NCI-H2227 (cell line): Measurements from ENCODE around the gene VEZT.

Source experiments
- DNase-seq: peaks from one replicate; lab custom pipeline; 2025; ENCODE audit not compliant: unreplicated experiment; lab: John Stamatoyannopoulos, UW

Gene VEZT

GRCh38 chr12:95248604-95249360 is 31.2 kb downstream of the VEZT start:
- DNase-seq: no peak

GRCh38 chr12:95253386-95253785 is 35.8 kb downstream of the VEZT start:
- no peak for DNase-seq

GRCh38 chr12:95257541-95257940 is 39.9 kb downstream of the VEZT start:
- no peak for DNase-seq

- no peak for DNase-seq
Observed at GRCh38 chr12:95258151-95258550, 40.5 kb downstream of the VEZT start.

- no peak for DNase-seq
Observed at GRCh38 chr12:95258803-95259202, 41.2 kb downstream of the VEZT start.

GRCh38 chr12:95259368-95259767 is 41.8 kb downstream of the VEZT start:
- no peak for DNase-seq

GRCh38 chr12:95261109-95261508 is 43.5 kb downstream of the VEZT start:
- no peak for DNase-seq

GRCh38 chr12:95262808-95263207 is 45.2 kb downstream of the VEZT start:
- DNase-seq: no peak

GRCh38 chr12:95265765-95266164 is 48.2 kb downstream of the VEZT start:
- no peak for DNase-seq

GRCh38 chr12:95266254-95266653 is 48.6 kb downstream of the VEZT start:
- DNase-seq: no peak

GRCh38 chr12:95269892-95270291 is 52.3 kb downstream of the VEZT start:
- DNase-seq: no peak

GRCh38 chr12:95271465-95271864 is 53.9 kb downstream of the VEZT start:
- DNase-seq: no peak

- no peak for DNase-seq
Observed at GRCh38 chr12:95277139-95277538, 59.5 kb downstream of the VEZT start.

- DNase-seq: no peak
Observed at GRCh38 chr12:95279856-95280255, 62.2 kb downstream of the VEZT start.

GRCh38 chr12:95282266-95282665 is 64.7 kb downstream of the VEZT start:
- no peak for DNase-seq

GRCh38 chr12:95283371-95283770 is 65.8 kb downstream of the VEZT start:
- no peak for DNase-seq

GRCh38 chr12:95286713-95287112 is 69.1 kb downstream of the VEZT start:
- no peak for DNase-seq

GRCh38 chr12:95291501-95291900 is 73.9 kb downstream of the VEZT start:
- no peak for DNase-seq

GRCh38 chr12:95298916-95299315 is 81.3 kb downstream of the VEZT start:
- no peak for DNase-seq

GRCh38 chr12:95300286-95300685 is 82.7 kb downstream of the VEZT start:
- DNase-seq: no peak

GRCh38 chr12:95303476-95303875 is 85.9 kb downstream of the VEZT start:
- DNase-seq: no peak

- no peak for DNase-seq
Observed at GRCh38 chr12:95304673-95305198, 87.1 kb downstream of the VEZT start.

- no peak for DNase-seq
Observed at GRCh38 chr12:95312656-95313055, 95.0 kb downstream of the VEZT start.
